ENCODE data around the gene CDK14. TPM values are rescaled to one million over a fixed set of nuclear protein-coding genes. Genes with fewer than 3 reads are reported as not detected.

Gene CDK14
- total and polyA plus RNA-seq, 4 donors: 4.2 to 12.4 (median 7.4) TPM

DNA sequence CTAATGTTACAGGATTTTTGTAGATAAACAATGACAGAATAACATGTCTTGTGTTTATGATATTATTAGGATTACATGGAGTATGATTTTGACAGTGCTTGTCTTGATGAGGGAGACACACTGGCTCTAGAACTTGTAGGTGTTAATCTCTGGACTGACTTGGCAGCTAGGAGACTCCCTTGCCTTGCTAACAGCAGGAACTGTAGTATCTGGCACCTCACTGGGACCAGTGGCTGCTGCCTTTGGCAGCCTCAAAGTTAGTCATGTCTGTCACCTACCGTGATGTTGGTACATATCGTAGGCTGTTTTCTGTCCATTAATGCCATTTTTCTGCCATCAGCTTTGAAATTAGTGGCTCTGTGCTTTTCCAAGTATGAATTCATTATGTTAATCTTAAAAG lies 261.5 kb downstream of the CDK14 start:
- no peak for DNase-seq (ENCODE audit: low spot score)
- Histone ChIP-seq H3K4me1 (ENCODE audit: control insufficient read depth in 4 of 4, insufficient read depth in 4 of 4, low read length in 3 of 4) (peaks cover 0 to 5% (median 0%) of the 10 kb centered on the region in 4 donors), H3K36me3 (ENCODE audit: control insufficient read depth in 4 of 4, insufficient read depth in 3 of 4, low read depth in 1 of 4, low read length in 3 of 4) (no peaks in the 10 kb centered on the region), H3K9ac (ENCODE audit: low read depth in 1 of 2, low read length in 2 of 2) (no peak overlapping the region), H3K4me3 (ENCODE audit: low read depth in 1 of 3, low read length in 3 of 3) (no peak overlapping the region), H3K27me3 (ENCODE audit: control insufficient read depth in 4 of 4, insufficient read depth in 4 of 4, low read length in 3 of 4) (no peaks in the 10 kb centered on the region), H3K27ac (ENCODE audit: low read depth in 1 of 2, low read length in 2 of 2) (no peak overlapping the region), H3K9me3 (ENCODE audit: control insufficient read depth in 4 of 4, low read length in 3 of 4) (no peaks in the 10 kb centered on the region)
- TF ChIP-seq RAD21 (IDR thresholded peaks at IDR 0.05) (no peak), FOXA2 (IDR thresholded peaks at IDR 0.05) (no peak), NR2F2 (IDR thresholded peaks at IDR 0.05) (no peak), YY1 (IDR thresholded peaks at IDR 0.05) (no peak), TAF1 (conservative IDR thresholded peaks at IDR 0.05) (no peak), RXRA (IDR thresholded peaks at IDR 0.05) (no peak)
- TF ChIP-seq, protein P1, sequence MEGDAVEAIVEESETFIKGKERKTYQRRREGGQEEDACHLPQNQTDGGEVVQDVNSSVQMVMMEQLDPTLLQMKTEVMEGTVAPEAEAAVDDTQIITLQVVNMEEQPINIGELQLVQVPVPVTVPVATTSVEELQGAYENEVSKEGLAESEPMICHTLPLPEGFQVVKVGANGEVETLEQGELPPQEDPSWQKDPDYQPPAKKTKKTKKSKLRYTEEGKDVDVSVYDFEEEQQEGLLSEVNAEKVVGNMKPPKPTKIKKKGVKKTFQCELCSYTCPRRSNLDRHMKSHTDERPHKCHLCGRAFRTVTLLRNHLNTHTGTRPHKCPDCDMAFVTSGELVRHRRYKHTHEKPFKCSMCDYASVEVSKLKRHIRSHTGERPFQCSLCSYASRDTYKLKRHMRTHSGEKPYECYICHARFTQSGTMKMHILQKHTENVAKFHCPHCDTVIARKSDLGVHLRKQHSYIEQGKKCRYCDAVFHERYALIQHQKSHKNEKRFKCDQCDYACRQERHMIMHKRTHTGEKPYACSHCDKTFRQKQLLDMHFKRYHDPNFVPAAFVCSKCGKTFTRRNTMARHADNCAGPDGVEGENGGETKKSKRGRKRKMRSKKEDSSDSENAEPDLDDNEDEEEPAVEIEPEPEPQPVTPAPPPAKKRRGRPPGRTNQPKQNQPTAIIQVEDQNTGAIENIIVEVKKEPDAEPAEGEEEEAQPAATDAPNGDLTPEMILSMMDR (IDR thresholded peaks at IDR 0.05; ENCODE audit: low read depth, low read length, missing input control): no peak
- TF ChIP-seq, protein P2, sequence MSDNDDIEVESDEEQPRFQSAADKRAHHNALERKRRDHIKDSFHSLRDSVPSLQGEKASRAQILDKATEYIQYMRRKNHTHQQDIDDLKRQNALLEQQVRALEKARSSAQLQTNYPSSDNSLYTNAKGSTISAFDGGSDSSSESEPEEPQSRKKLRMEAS (IDR thresholded peaks at IDR 0.05): no peak
- TF ChIP-seq, protein P3, sequence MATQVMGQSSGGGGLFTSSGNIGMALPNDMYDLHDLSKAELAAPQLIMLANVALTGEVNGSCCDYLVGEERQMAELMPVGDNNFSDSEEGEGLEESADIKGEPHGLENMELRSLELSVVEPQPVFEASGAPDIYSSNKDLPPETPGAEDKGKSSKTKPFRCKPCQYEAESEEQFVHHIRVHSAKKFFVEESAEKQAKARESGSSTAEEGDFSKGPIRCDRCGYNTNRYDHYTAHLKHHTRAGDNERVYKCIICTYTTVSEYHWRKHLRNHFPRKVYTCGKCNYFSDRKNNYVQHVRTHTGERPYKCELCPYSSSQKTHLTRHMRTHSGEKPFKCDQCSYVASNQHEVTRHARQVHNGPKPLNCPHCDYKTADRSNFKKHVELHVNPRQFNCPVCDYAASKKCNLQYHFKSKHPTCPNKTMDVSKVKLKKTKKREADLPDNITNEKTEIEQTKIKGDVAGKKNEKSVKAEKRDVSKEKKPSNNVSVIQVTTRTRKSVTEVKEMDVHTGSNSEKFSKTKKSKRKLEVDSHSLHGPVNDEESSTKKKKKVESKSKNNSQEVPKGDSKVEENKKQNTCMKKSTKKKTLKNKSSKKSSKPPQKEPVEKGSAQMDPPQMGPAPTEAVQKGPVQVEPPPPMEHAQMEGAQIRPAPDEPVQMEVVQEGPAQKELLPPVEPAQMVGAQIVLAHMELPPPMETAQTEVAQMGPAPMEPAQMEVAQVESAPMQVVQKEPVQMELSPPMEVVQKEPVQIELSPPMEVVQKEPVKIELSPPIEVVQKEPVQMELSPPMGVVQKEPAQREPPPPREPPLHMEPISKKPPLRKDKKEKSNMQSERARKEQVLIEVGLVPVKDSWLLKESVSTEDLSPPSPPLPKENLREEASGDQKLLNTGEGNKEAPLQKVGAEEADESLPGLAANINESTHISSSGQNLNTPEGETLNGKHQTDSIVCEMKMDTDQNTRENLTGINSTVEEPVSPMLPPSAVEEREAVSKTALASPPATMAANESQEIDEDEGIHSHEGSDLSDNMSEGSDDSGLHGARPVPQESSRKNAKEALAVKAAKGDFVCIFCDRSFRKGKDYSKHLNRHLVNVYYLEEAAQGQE (IDR thresholded peaks at IDR 0.05): no peak
- WGBS: 85% methylated on average over 2 of the region's 2 CpGs

DNA sequence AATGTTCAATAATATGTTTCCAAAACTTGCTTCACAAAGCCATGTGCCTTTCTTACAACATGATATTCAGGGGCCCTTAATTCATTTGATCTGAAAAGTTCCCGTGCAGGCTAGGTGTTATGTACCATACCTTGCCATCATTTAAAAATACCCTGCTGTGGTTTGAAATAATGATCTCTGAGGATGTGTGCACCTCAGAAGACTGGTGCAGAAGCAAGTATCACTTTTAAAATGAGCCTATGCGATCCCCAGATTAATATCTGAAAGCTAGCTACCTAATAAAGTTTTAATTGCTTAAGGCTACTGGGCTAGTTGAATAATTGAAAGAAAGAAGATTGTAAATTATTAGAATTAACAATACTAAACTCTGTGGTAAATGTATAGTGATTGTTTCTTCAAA lies 262.4 kb downstream of the CDK14 start:
- Histone ChIP-seq H3K4me1 (ENCODE audit: control insufficient read depth in 4 of 4, insufficient read depth in 4 of 4, low read length in 3 of 4) (peaks cover 0 to 5% (median 0%) of the 10 kb centered on the region in 4 donors), H3K9ac (ENCODE audit: low read depth in 1 of 2, low read length in 2 of 2) (no peak overlapping the region), H3K36me3 (ENCODE audit: control insufficient read depth in 4 of 4, insufficient read depth in 3 of 4, low read depth in 1 of 4, low read length in 3 of 4) (no peaks in the 10 kb centered on the region), H3K4me3 (ENCODE audit: low read depth in 1 of 3, low read length in 3 of 3) (no peak overlapping the region), H3K27me3 (ENCODE audit: control insufficient read depth in 4 of 4, insufficient read depth in 4 of 4, low read length in 3 of 4) (no peaks in the 10 kb centered on the region), H3K9me3 (ENCODE audit: control insufficient read depth in 4 of 4, low read length in 3 of 4) (no peaks in the 10 kb centered on the region), H3K27ac (ENCODE audit: low read depth in 1 of 2, low read length in 2 of 2) (no peak overlapping the region)
- TF ChIP-seq, protein P2 (IDR thresholded peaks at IDR 0.05): no peak
- TF ChIP-seq JUND (IDR thresholded peaks at IDR 0.05) (no peak), HNF4G (IDR thresholded peaks at IDR 0.05) (no peak), HNF4A (conservative IDR thresholded peaks at IDR 0.05) (no peak), SP1 (IDR thresholded peaks at IDR 0.05) (no peak), GABPA (IDR thresholded peaks at IDR 0.05 in 1 of 2, conservative IDR thresholded peaks at IDR 0.05 in 1 of 2) (no peak), YY1 (IDR thresholded peaks at IDR 0.05) (no peak), EGR1 (IDR thresholded peaks at IDR 0.05; ENCODE audit: low read depth in 2 of 2) (no peak), TAF1 (conservative IDR thresholded peaks at IDR 0.05) (no peak), NR2F2 (IDR thresholded peaks at IDR 0.05) (no peak), FOXA2 (IDR thresholded peaks at IDR 0.05) (no peak), RXRA (IDR thresholded peaks at IDR 0.05) (no peak), RAD21 (IDR thresholded peaks at IDR 0.05) (no peak), FOXA1 (IDR thresholded peaks at IDR 0.05) (no peak)
- TF ChIP-seq, protein P4, sequence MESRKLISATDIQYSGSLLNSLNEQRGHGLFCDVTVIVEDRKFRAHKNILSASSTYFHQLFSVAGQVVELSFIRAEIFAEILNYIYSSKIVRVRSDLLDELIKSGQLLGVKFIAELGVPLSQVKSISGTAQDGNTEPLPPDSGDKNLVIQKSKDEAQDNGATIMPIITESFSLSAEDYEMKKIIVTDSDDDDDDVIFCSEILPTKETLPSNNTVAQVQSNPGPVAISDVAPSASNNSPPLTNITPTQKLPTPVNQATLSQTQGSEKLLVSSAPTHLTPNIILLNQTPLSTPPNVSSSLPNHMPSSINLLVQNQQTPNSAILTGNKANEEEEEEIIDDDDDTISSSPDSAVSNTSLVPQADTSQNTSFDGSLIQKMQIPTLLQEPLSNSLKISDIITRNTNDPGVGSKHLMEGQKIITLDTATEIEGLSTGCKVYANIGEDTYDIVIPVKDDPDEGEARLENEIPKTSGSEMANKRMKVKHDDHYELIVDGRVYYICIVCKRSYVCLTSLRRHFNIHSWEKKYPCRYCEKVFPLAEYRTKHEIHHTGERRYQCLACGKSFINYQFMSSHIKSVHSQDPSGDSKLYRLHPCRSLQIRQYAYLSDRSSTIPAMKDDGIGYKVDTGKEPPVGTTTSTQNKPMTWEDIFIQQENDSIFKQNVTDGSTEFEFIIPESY (IDR thresholded peaks at IDR 0.05): no peak
- TF ChIP-seq, protein P3 (IDR thresholded peaks at IDR 0.05): no peak
- TF ChIP-seq, protein P5, sequence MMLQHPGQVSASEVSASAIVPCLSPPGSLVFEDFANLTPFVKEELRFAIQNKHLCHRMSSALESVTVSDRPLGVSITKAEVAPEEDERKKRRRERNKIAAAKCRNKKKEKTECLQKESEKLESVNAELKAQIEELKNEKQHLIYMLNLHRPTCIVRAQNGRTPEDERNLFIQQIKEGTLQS (IDR thresholded peaks at IDR 0.05): no peak
- TF ChIP-seq, protein P1 (IDR thresholded peaks at IDR 0.05; ENCODE audit: low read depth, low read length, missing input control): no peak
- DNase-seq (ENCODE audit: low spot score): no peak
- WGBS: 93% methylated on average over 2 of the region's 2 CpGs
